Nephron (organoid): ENCODE results near the gene OSER1.

Experiments used
- H3K27ac Mint-ChIP-seq, 3 experiments: 2 replicates each; pipeline ENCODE4 v1.8.0; 2020; ENCODE audit warnings: mixed read lengths in 3 of 3, mild to moderate bottlenecking in 2 of 3, moderate library complexity in 1 of 3
- H3K27me3 Mint-ChIP-seq: 2 replicates; pipeline ENCODE4 v1.8.0; 2021; ENCODE audit warnings: low read depth, mild to moderate bottlenecking, moderate library complexity, mixed read lengths
- H3K36me3 Mint-ChIP-seq: 2 replicates; pipeline ENCODE4 v1.8.0; 2020; ENCODE audit warnings: low read depth, mixed read lengths
- H3K4me1 Mint-ChIP-seq: 2 replicates; pipeline ENCODE4 v1.8.0; 2020; ENCODE audit warnings: mixed read lengths
- H3K4me3 Mint-ChIP-seq, 3 experiments: 2 replicates each; pipeline ENCODE4 v1.8.0; 2020; ENCODE audit warnings: mild to moderate bottlenecking in 3 of 3, mixed read lengths in 3 of 3, moderate library complexity in 2 of 3
- H3K9me3 Mint-ChIP-seq: 2 replicates; pipeline ENCODE4 v1.8.0; 2020; ENCODE audit warnings: mixed read lengths
- TF ChIP-seq, protein P1 (sequence below), 3 experiments: fragments of 200-600 bp; sonication (generic); IDR thresholded peaks; one replicate each; pipeline ENCODE4 v1.5.0; 2021; ENCODE audit warnings: antibody characterized with exemption in 3 of 3; ENCODE audit not compliant: unreplicated experiment in 3 of 3

The OSER1 gene

GRCh38 chr20:44176833-44177534 lies 33.6 kb downstream of the OSER1 start:
- H3K27me3 Mint-ChIP-seq, result no peaks in the 10 kb centered on the region
- H3K27ac Mint-ChIP-seq, result peak overlapping the region; percentile 70 to 89 (median 84)
- no peaks in the 10 kb centered on the region for H3K36me3 Mint-ChIP-seq
- peak overlapping the region in 2 of 3 experiments; percentile 8 to 61 for H3K4me3 Mint-ChIP-seq
- TF ChIP-seq, protein P1, sequence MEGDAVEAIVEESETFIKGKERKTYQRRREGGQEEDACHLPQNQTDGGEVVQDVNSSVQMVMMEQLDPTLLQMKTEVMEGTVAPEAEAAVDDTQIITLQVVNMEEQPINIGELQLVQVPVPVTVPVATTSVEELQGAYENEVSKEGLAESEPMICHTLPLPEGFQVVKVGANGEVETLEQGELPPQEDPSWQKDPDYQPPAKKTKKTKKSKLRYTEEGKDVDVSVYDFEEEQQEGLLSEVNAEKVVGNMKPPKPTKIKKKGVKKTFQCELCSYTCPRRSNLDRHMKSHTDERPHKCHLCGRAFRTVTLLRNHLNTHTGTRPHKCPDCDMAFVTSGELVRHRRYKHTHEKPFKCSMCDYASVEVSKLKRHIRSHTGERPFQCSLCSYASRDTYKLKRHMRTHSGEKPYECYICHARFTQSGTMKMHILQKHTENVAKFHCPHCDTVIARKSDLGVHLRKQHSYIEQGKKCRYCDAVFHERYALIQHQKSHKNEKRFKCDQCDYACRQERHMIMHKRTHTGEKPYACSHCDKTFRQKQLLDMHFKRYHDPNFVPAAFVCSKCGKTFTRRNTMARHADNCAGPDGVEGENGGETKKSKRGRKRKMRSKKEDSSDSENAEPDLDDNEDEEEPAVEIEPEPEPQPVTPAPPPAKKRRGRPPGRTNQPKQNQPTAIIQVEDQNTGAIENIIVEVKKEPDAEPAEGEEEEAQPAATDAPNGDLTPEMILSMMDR (IDR thresholded peaks at IDR 0.05; ENCODE audit: unreplicated experiment in 3 of 3), result no peak
- no peaks in the 10 kb centered on the region for H3K9me3 Mint-ChIP-seq
- peaks cover 69% of the 10 kb centered on the region for H3K4me1 Mint-ChIP-seq

- TF ChIP-seq, protein P1 (IDR thresholded peaks at IDR 0.05; ENCODE audit: unreplicated experiment in 3 of 3), result no peak
- peak overlapping the region; percentile 61 to 82 (median 72) for H3K27ac Mint-ChIP-seq
- H3K36me3 Mint-ChIP-seq, result no peaks in the 10 kb centered on the region
- peak overlapping the region in 2 of 3 experiments; percentile 5 to 66 for H3K4me3 Mint-ChIP-seq
- H3K9me3 Mint-ChIP-seq, result no peaks in the 10 kb centered on the region
- H3K4me1 Mint-ChIP-seq, result peaks cover 70% of the 10 kb centered on the region
- H3K27me3 Mint-ChIP-seq, result no peaks in the 10 kb centered on the region
Observed at GRCh38 chr20:44174996-44175765, 35.4 kb downstream of the OSER1 start.

GRCh38 chr20:44173846-44174245 lies 36.7 kb downstream of the OSER1 start:
- TF ChIP-seq, protein P1 (IDR thresholded peaks at IDR 0.05; ENCODE audit: unreplicated experiment in 3 of 3), result no peak
- Mint-ChIP-seq H3K36me3 (no peaks in the 10 kb centered on the region), H3K27ac (peak overlapping the region in 1 of 3 experiments; percentile 17), H3K4me3 (no peak overlapping the region), H3K27me3 (no peaks in the 10 kb centered on the region), H3K9me3 (no peaks in the 10 kb centered on the region), H3K4me1 (peaks cover 75% of the 10 kb centered on the region)

- Mint-ChIP-seq H3K4me3 (no peak overlapping the region), H3K27me3 (no peaks in the 10 kb centered on the region), H3K27ac (peak overlapping the region in 1 of 3 experiments; percentile 17), H3K36me3 (no peaks in the 10 kb centered on the region), H3K9me3 (no peaks in the 10 kb centered on the region), H3K4me1 (peaks cover 71% of the 10 kb centered on the region)
- TF ChIP-seq, protein P1 (IDR thresholded peaks at IDR 0.05; ENCODE audit: unreplicated experiment in 3 of 3), result no peak
Observed at GRCh38 chr20:44173116-44173515, 37.5 kb downstream of the OSER1 start.

- Mint-ChIP-seq H3K4me3 (no peak overlapping the region), H3K27ac (no peak overlapping the region), H3K9me3 (no peaks in the 10 kb centered on the region), H3K4me1 (peaks cover 71% of the 10 kb centered on the region), H3K27me3 (no peaks in the 10 kb centered on the region), H3K36me3 (no peaks in the 10 kb centered on the region)
- TF ChIP-seq, protein P1 (IDR thresholded peaks at IDR 0.05; ENCODE audit: unreplicated experiment in 3 of 3), result no peak
Observed at GRCh38 chr20:44172572-44172950, 38.0 kb downstream of the OSER1 start.
